Measurements from ENCODE around the gene IRF2BP2. TPM values are rescaled to one million over a fixed set of nuclear protein-coding genes. Genes with fewer than 3 reads are reported as not detected.

Gene IRF2BP2
- total RNA-seq, 6 donors from 2014 or later: 83.8 to 157 (median 116) TPM

GRCh38 chr1:234606784-234607108, 3.2 kb downstream of the IRF2BP2 start:
- peaks cover 43 to 65% (median 48%) of the 10 kb centered on the region in 4 donors for H3K4me1 ChIP-seq
- 2% methylated on average over 4 of the region's 4 CpGs for WGBS, 2 donors
- peak overlapping the region; percentile 43 to 78 (median 68) for H3K4me3 ChIP-seq
- no peaks in the 10 kb centered on the region for H3K9me3 ChIP-seq
- ATAC-seq (ENCODE audit: low FRiP score in 2 of 2): no peak
- H3K27me3 ChIP-seq: no peaks in the 10 kb centered on the region
- TF ChIP-seq CTCF (IDR thresholded peaks at IDR 0.05) (no peak), POLR2A (IDR thresholded peaks at IDR 0.05) (no peak), EP300 (IDR thresholded peaks at IDR 0.05) (no peak), POLR2AphosphoS5 (IDR thresholded peaks at IDR 0.05) (no peak)
- peaks cover 0 to 25% (median 6%) of the 10 kb centered on the region in 4 donors for H3K36me3 ChIP-seq
- peak overlapping the region; percentile 99 to 100 (median 99) for H3K27ac ChIP-seq
- no peak for DNase-seq

GRCh38 chr1:234605983-234606783, 3.8 kb downstream of the IRF2BP2 start:
- 1% methylated on average over 9 of the region's 9 CpGs for WGBS, 2 donors
- peak overlapping the region; percentile 43 to 78 (median 68) for H3K4me3 ChIP-seq
- peaks cover 0 to 25% (median 6%) of the 10 kb centered on the region in 4 donors for H3K36me3 ChIP-seq
- H3K4me1 ChIP-seq: peaks cover 43 to 65% (median 49%) of the 10 kb centered on the region in 4 donors
- DNase-seq (peak in 1 of 2 donors; percentile 59), ATAC-seq (ENCODE audit: low FRiP score in 2 of 2) (no peak)
- TF ChIP-seq EP300 (IDR thresholded peaks at IDR 0.05) (no peak), CTCF (IDR thresholded peaks at IDR 0.05) (peak in 3 of 6 experiments; percentile 12 to 18 (median 12)), POLR2AphosphoS5 (IDR thresholded peaks at IDR 0.05) (peak in 1 of 2 donors; percentile 17), POLR2A (IDR thresholded peaks at IDR 0.05) (peak in 1 of 4 donors; percentile 44)
- H3K9me3 ChIP-seq: no peaks in the 10 kb centered on the region
- peak overlapping the region; percentile 99 to 100 (median 99) for H3K27ac ChIP-seq
- H3K27me3 ChIP-seq: no peaks in the 10 kb centered on the region

GRCh38 chr1:234605399-234605982, 4.5 kb downstream of the IRF2BP2 start:
- peak overlapping the region; percentile 43 to 78 (median 68) for H3K4me3 ChIP-seq
- DNase-seq (no peak), ATAC-seq (ENCODE audit: low FRiP score in 2 of 2) (no peak)
- H3K27me3 ChIP-seq: no peaks in the 10 kb centered on the region
- H3K9me3 ChIP-seq: no peaks in the 10 kb centered on the region
- peak overlapping the region; percentile 99 to 100 (median 99) for H3K27ac ChIP-seq
- 2 to 3% methylated on average over 3 of the region's 3 CpGs for WGBS, 2 donors
- H3K36me3 ChIP-seq: peaks cover 0 to 25% (median 6%) of the 10 kb centered on the region in 4 donors
- peaks cover 48 to 70% (median 55%) of the 10 kb centered on the region in 4 donors for H3K4me1 ChIP-seq
- TF ChIP-seq POLR2A (IDR thresholded peaks at IDR 0.05) (no peak), POLR2AphosphoS5 (IDR thresholded peaks at IDR 0.05) (no peak), EP300 (IDR thresholded peaks at IDR 0.05) (no peak), CTCF (IDR thresholded peaks at IDR 0.05) (no peak)

GRCh38 chr1:234604495-234605398, 5.2 kb downstream of the IRF2BP2 start:
- H3K4me1 ChIP-seq: peaks cover 52 to 74% (median 58%) of the 10 kb centered on the region in 4 donors
- no peak for ATAC-seq (ENCODE audit: low FRiP score in 2 of 2)
- H3K9me3 ChIP-seq: no peaks in the 10 kb centered on the region
- 0 to 2% methylated on average over 6 of the region's 6 CpGs for WGBS, 2 donors
- H3K27ac ChIP-seq: peak overlapping the region; percentile 99 to 100 (median 99)
- TF ChIP-seq POLR2AphosphoS5 (IDR thresholded peaks at IDR 0.05): no peak
- no peak for TF ChIP-seq CTCF (IDR thresholded peaks at IDR 0.05)
- peak in 1 of 4 donors; percentile 25 for TF ChIP-seq POLR2A (IDR thresholded peaks at IDR 0.05)
- no peak for TF ChIP-seq EP300 (IDR thresholded peaks at IDR 0.05)
- H3K4me3 ChIP-seq: peak overlapping the region; percentile 14 to 78 (median 68)
- H3K27me3 ChIP-seq: no peaks in the 10 kb centered on the region
- no peak for DNase-seq
- H3K36me3 ChIP-seq: peaks cover 0 to 25% (median 6%) of the 10 kb centered on the region in 4 donors
